Measurements from ENCODE around the gene MLXIP. TPM values are rescaled to one million over a fixed set of nuclear protein-coding genes. Genes with fewer than 3 reads are reported as not detected.
A peak's percentile ranks its signal among the peaks of the same experiment; 100 is the strongest.

MLXIP gene
- total and polyA plus RNA-seq, 8 donors, result 48.1 to 98.7 (median 77.9) TPM

DNA sequence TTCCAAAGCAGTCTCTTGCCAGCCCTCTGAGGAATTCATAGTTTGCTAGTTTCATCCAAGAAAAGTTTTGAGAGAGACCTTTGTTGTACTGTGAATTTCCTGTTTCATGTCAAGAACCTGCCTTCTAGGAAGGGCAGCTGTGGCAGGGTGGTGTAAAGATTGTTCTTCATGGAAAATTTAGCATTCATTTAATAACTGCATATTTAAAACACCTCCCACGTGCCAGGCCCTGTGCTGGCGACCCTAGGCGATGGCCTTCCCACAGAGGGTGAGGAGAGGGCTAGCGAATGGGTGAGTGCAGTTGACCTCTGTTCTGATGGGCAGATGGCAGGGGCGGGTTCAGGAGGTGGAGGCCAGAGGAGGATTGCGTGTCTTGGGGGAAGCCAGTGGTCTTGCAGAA is 43.2 kb downstream of the MLXIP start:
- peak in 1 of 4 donors; percentile 58 for DNase-seq
- no peak overlapping the region for H3K4me3 ChIP-seq
- peaks cover 0 to 8% of the 10 kb centered on the region in 2 donors for H3K36me3 ChIP-seq
- H3K27me3 ChIP-seq, result no peaks in the 10 kb centered on the region
- intact Hi-C loops (cut with DNase I), result loop anchor here in 1 of 2 donors (2.0 kb wide), 1 partner anchor 69 kb away; no protein-coding TSS in a partner anchor
- ATAC-seq, result no peak
- H3K27ac ChIP-seq, result no peak overlapping the region
- H3K4me1 ChIP-seq, result peaks cover 0 to 37% of the 10 kb centered on the region in 2 donors
- no peaks in the 10 kb centered on the region for H3K9me3 ChIP-seq
- TF ChIP-seq, protein P1, sequence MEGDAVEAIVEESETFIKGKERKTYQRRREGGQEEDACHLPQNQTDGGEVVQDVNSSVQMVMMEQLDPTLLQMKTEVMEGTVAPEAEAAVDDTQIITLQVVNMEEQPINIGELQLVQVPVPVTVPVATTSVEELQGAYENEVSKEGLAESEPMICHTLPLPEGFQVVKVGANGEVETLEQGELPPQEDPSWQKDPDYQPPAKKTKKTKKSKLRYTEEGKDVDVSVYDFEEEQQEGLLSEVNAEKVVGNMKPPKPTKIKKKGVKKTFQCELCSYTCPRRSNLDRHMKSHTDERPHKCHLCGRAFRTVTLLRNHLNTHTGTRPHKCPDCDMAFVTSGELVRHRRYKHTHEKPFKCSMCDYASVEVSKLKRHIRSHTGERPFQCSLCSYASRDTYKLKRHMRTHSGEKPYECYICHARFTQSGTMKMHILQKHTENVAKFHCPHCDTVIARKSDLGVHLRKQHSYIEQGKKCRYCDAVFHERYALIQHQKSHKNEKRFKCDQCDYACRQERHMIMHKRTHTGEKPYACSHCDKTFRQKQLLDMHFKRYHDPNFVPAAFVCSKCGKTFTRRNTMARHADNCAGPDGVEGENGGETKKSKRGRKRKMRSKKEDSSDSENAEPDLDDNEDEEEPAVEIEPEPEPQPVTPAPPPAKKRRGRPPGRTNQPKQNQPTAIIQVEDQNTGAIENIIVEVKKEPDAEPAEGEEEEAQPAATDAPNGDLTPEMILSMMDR (IDR thresholded peaks at IDR 0.05), result no peak

DNA sequence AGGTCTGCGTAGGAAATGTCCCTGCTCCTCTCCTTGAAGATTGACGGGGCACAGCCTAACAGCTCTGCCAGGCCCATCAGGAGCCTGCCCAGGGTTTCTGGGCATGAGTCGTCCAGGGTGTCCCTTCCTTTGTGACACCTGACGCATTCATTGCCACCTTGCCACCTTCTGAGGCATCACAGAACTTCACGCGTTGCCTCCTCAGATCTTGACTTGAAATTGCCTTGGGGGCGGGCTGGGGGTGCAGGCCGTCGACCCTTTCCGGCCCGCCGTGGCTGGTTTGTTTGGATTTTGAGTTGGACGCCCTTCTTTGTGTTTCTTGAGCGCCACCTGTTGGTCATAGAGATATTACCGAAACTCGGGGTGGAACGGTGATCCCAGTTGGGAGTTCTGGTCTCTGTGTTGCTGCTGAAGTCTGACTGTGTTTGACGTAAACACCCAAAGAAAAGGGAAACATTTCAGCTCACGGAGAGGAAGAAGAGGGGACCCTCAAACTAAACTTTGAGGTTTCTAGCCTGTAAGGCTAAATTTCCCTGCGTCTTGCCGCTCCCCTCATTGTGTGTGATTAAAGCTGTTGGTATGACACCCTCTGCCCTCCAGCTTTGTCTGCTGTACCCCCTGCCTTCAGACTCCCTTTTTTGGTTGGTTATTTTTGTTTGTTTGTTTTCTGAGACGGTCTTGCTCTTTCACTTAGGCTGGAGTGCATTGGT is 44.6 kb downstream of the MLXIP start:
- Histone ChIP-seq H3K9me3 (no peaks in the 10 kb centered on the region), H3K4me1 (peaks cover 0 to 37% of the 10 kb centered on the region in 2 donors), H3K4me3 (no peak overlapping the region), H3K36me3 (peaks cover 0 to 13% of the 10 kb centered on the region in 2 donors), H3K27ac (no peak overlapping the region), H3K27me3 (no peaks in the 10 kb centered on the region)
- intact Hi-C loops (cut with DNase I), result loop anchor here in 1 of 2 donors (2.0 kb wide), 1 partner anchor 70 kb away; no protein-coding TSS in a partner anchor
- DNase-seq (peak; percentile 56 to 74 (median 69)), ATAC-seq (peak; percentile 78)
- TF ChIP-seq, protein P1 (IDR thresholded peaks at IDR 0.05), result peak; percentile 62 to 68

DNA sequence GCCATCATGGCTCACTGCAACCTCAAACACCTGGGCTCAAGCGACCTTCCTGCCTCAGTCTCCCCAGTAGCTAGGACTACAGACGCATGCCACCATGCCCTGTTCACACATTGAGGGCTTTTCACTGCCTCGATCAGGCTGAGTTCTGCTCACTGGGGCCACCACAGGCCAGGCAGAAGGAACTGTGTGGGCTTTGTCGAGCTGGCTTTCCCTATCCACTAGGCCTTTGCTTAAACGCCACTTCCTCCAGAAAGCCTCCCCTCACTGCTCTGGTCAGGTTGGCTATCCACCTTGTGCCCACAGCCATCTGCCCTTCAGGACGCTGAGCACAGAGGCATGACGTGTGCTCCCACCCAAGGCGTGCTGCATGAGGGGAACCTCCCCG is 45.2 kb downstream of the MLXIP start:
- H3K36me3 ChIP-seq, result peaks cover 0 to 18% of the 10 kb centered on the region in 2 donors
- peaks cover 0 to 37% of the 10 kb centered on the region in 2 donors for H3K4me1 ChIP-seq
- H3K9me3 ChIP-seq, result no peaks in the 10 kb centered on the region
- intact Hi-C loops (cut with DNase I), result loop anchor here in 1 of 2 donors (2.0 kb wide), 1 partner anchor 71 kb away; no protein-coding TSS in a partner anchor
- no peak for ATAC-seq
- no peak overlapping the region for H3K4me3 ChIP-seq
- peak in 1 of 4 donors; percentile 20 for DNase-seq
- TF ChIP-seq, protein P1 (IDR thresholded peaks at IDR 0.05), result no peak
- H3K27ac ChIP-seq, result no peak overlapping the region
- H3K27me3 ChIP-seq, result no peaks in the 10 kb centered on the region

DNA sequence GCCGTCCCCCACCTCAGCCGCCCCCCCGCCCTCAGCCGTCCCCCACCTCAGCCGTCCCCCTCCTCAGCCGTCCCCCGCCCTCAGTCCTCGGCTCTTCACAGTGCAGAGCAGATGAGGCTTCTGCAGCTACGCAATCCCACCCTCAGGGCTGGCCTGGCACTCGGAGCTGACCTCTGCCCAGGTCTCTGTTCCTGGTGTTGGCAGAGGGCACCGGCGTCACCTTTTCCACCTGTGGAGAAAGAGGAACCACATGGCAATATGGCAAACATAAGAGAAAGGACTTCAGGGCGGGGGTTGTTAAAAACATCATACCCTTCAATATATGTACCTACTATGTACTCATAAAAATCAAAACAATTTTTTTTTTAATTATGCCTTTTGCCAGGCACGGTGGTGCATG is 45.8 kb downstream of the MLXIP start:
- intact Hi-C loops (cut with DNase I), result no loop called here
- TF ChIP-seq, protein P1 (IDR thresholded peaks at IDR 0.05), result no peak

More for the DNA sequence above, 45.8 kb downstream of the MLXIP start:
- peaks cover 0 to 37% of the 10 kb centered on the region in 2 donors for H3K4me1 ChIP-seq
- peak in 1 of 4 donors; percentile 39 for DNase-seq
- H3K27ac ChIP-seq, result no peak overlapping the region
- no peaks in the 10 kb centered on the region for H3K27me3 ChIP-seq
- H3K4me3 ChIP-seq, result no peak overlapping the region
- no peaks in the 10 kb centered on the region for H3K9me3 ChIP-seq
- peaks cover 0 to 24% of the 10 kb centered on the region in 2 donors for H3K36me3 ChIP-seq
- ATAC-seq, result no peak

All from left lung (tissue), 10 donors.